IMR-90 (cell line): ENCODE measurements around the gene USP47. TPM values are rescaled to one million over a fixed set of nuclear protein-coding genes. Genes with fewer than 3 reads are reported as not detected.
A peak's percentile ranks its signal among the peaks of the same experiment; 100 is the strongest.

Source experiments
- ATAC-seq: fragments of 200-7000 bp; cut with Tn5 transposase; 2 replicates; pipeline ENCODE4 v1.9.1; 2020; ENCODE audit warnings: low read depth, mild to moderate bottlenecking, moderate library complexity
- BruUV-seq: library from RNA; stranded (reverse); fragments of 400-500 nt; replicated peaks from 2 replicates; lab custom pipeline; 2021; lab: Mats Ljungman, UMichigan
- CTCF ChIA-PET: fragments of 300-600 bp; formaldehyde crosslinking; extraction: SDS; loops from one replicate; lab custom pipeline; 2021; ENCODE audit warnings: antibody characterized with exemption; lab: Yijun Ruan, JAX
- POLR2A ChIA-PET: fragments of 300-600 bp; sonication (Branson Sonifier 250); formaldehyde crosslinking; loops from one replicate; lab custom pipeline; 2022; ENCODE audit warnings: antibody characterized with exemption; ENCODE audit not compliant: unreplicated experiment; lab: Charles Lee
- DNase-seq: peaks from one replicate; pipeline ENCODE4 v3.0.0; 2013
- H2AFZ ChIP-seq: replicated peaks from 2 replicates; pipeline ENCODE3; 2013; ENCODE audit warnings: low read length, mild to moderate bottlenecking; ENCODE audit not compliant: poor library complexity
- H2AK5ac ChIP-seq: 2 replicates; pipeline ENCODE4 v1.6.1; 2013; ENCODE audit warnings: low read depth, low read length, inconsistent platforms
- H2AK9ac ChIP-seq: replicated peaks from 2 replicates; pipeline ENCODE3; 2013; ENCODE audit warnings: mild to moderate bottlenecking, low read depth, low read length, moderate library complexity; ENCODE audit not compliant: poor library complexity
- H2BK120ac ChIP-seq: 2 replicates; pipeline ENCODE4 v1.6.1; 2013; ENCODE audit warnings: low read depth, low read length, inconsistent platforms
- H2BK15ac ChIP-seq: 3 replicates; pipeline ENCODE4 v1.6.1; 2013; ENCODE audit warnings: low read depth, low read length, inconsistent platforms
- H2BK20ac ChIP-seq: 2 replicates; pipeline ENCODE4 v1.6.1; 2013; ENCODE audit warnings: low read depth, mild to moderate bottlenecking, inconsistent platforms, low read length, moderate library complexity
- H2BK5ac ChIP-seq: 2 replicates; pipeline ENCODE4 v1.6.1; 2013; ENCODE audit warnings: mild to moderate bottlenecking, low read depth, low read length, inconsistent platforms; ENCODE audit not compliant: poor library complexity, severe bottlenecking
- H3K14ac ChIP-seq: replicated peaks from 2 replicates; pipeline ENCODE4 v1.6.1; 2013; ENCODE audit warnings: low read depth, low read length, inconsistent platforms
- H3K18ac ChIP-seq: 2 replicates; pipeline ENCODE4 v1.6.1; 2013; ENCODE audit warnings: low read depth, low read length, control low read depth
- H3K23ac ChIP-seq: 2 replicates; pipeline ENCODE4 v1.6.1; 2013; ENCODE audit warnings: low read depth, low read length, inconsistent platforms
- H3K27ac ChIP-seq: 2 replicates; pipeline ENCODE4 v1.5.1; 2013; ENCODE audit warnings: mild to moderate bottlenecking, control low read depth, low read length; ENCODE audit not compliant: insufficient read depth
- H3K27me3 ChIP-seq: 2 replicates; pipeline ENCODE4 v1.6.1; 2013; ENCODE audit warnings: low read length; ENCODE audit not compliant: control insufficient read depth, insufficient read depth
- H3K36me3 ChIP-seq: 2 replicates; pipeline ENCODE4 v1.6.1; 2013; ENCODE audit warnings: low read length, mixed read lengths; ENCODE audit not compliant: control insufficient read depth, insufficient read depth
- H3K4ac ChIP-seq: 2 replicates; pipeline ENCODE4 v1.6.1; 2013; ENCODE audit warnings: low read depth, low read length, inconsistent platforms
- H3K4me1 ChIP-seq: 2 replicates; pipeline ENCODE4 v1.6.1; 2013; ENCODE audit warnings: low read length, mixed read lengths; ENCODE audit not compliant: control insufficient read depth, insufficient read depth
- H3K4me2 ChIP-seq: 2 replicates; pipeline ENCODE4 v1.6.1; 2013; ENCODE audit warnings: low read depth, mild to moderate bottlenecking, control low read depth, low read length, moderate library complexity
- H3K4me3 ChIP-seq: 2 replicates; pipeline ENCODE4 v1.5.1; 2013; ENCODE audit warnings: low read depth, mild to moderate bottlenecking, control low read depth, low read length, moderate library complexity; ENCODE audit not compliant: insufficient read depth
- H3K56ac ChIP-seq: 2 replicates; pipeline ENCODE4 v1.6.1; 2013; ENCODE audit warnings: low read length, inconsistent platforms; ENCODE audit not compliant: insufficient read depth; ENCODE audit errors: extremely low read depth
- H3K79me1 ChIP-seq, 2 experiments: 2 replicates each; pipeline ENCODE4 v1.6.1; 2013; ENCODE audit warnings: low read length in 2 of 2, inconsistent platforms in 1 of 2, low read depth in 1 of 2
- H3K9ac ChIP-seq: 2 replicates; pipeline ENCODE4 v1.6.1; 2013; ENCODE audit warnings: low read depth, low read length, control low read depth
- H3K9me1 ChIP-seq: 2 replicates; pipeline ENCODE4 v1.6.1; 2013; ENCODE audit warnings: low read length, inconsistent platforms; ENCODE audit not compliant: insufficient read depth
- H3K9me3 ChIP-seq: 2 replicates; pipeline ENCODE4 v1.6.1; 2013; ENCODE audit warnings: low read length; ENCODE audit not compliant: control insufficient read depth, insufficient read depth
- H4K20me1 ChIP-seq: 2 replicates; pipeline ENCODE4 v1.6.1; 2013; ENCODE audit warnings: low read length, inconsistent platforms; ENCODE audit not compliant: insufficient read depth
- H4K5ac ChIP-seq: 2 replicates; pipeline ENCODE4 v1.6.1; 2013; ENCODE audit warnings: mild to moderate bottlenecking, low read depth, low read length, control low read depth
- H4K8ac ChIP-seq, 2 experiments: 2 replicates each; pipeline ENCODE4 v1.6.1; 2013; ENCODE audit warnings: low read depth in 2 of 2, low read length in 2 of 2, control low read depth in 1 of 2, inconsistent platforms in 1 of 2
- H4K91ac ChIP-seq: 2 replicates; pipeline ENCODE4 v1.6.1; 2013; ENCODE audit warnings: low read depth, low read length, inconsistent platforms; ENCODE audit not compliant: insufficient read depth
- BHLHE40 ChIP-seq: fragments of 150-350 bp; IDR thresholded peaks from 2 replicates; pipeline ENCODE4 v1.6.1; 2016; ENCODE audit warnings: mild to moderate bottlenecking, low read depth, low read length
- CEBPB ChIP-seq: IDR thresholded peaks from 2 replicates; pipeline ENCODE4 v1.6.1; 2012; ENCODE audit warnings: low read depth, low read length, improper control_type of control experiment
- MAFK ChIP-seq: IDR thresholded peaks from 2 replicates; pipeline ENCODE4 v1.6.1; 2012; ENCODE audit warnings: low read depth, low read length, improper control_type of control experiment
- MAZ ChIP-seq: IDR thresholded peaks from 2 replicates; pipeline ENCODE4 v1.6.1; 2012; ENCODE audit warnings: low read depth, mild to moderate bottlenecking, low read length, improper control_type of control experiment, moderate library complexity, borderline replicate concordance
- POLR2A ChIP-seq: IDR thresholded peaks from 2 replicates; pipeline ENCODE4 v1.6.1; 2012; ENCODE audit warnings: mild to moderate bottlenecking, low read depth, low read length
- RAD21 ChIP-seq: IDR thresholded peaks from 2 replicates; pipeline ENCODE4 v1.6.1; 2012; ENCODE audit warnings: low read length, improper control_type of control experiment
- RCOR1 ChIP-seq: IDR thresholded peaks from 2 replicates; pipeline ENCODE4 v1.6.1; 2012; ENCODE audit warnings: mild to moderate bottlenecking, low read length, improper control_type of control experiment; ENCODE audit not compliant: insufficient replicate concordance
- WGBS, 2 experiments: methylation state at CpG; one replicate each; pipeline versions ENCODE4 v1.1.5 to v1.1.7; 2013; ENCODE audit warnings: missing lambda C conversion rate in 2 of 2; ENCODE audit not compliant: insufficient read length in 1 of 2; ENCODE audit errors: extremely low coverage in 2 of 2; 5-methylcytosine and 5-hydroxymethylcytosine counted together
- dilution Hi-C: fragments of 300-500 bp; cut with HindIII; formaldehyde crosslinking; loops from one replicate; pipeline ENCODE4 v1.14.3; 2018; ENCODE audit warnings: low sequenced_read_pairs; ENCODE audit not compliant: unreplicated experiment
- in situ Hi-C: fragments of 300-500 bp; cut with MboI; formaldehyde crosslinking; loops from 3 replicates; pipeline ENCODE4 v1.14.3; 2019; ENCODE audit warnings: low sequenced_read_pairs, inconsistent platforms, mixed read lengths
- intact Hi-C: fragments of 100-400 bp; cut with micrococcal nuclease; formaldehyde crosslinking; loops from 2 replicates; pipeline ENCODE4 v1.10.0; 2022
- polyA plus RNA-seq, 3 experiments: library from polyadenylated mRNA; depleted of rRNA; stranded (reverse); fragments of >200 nt; gene quantifications; 2 replicates each; pipeline ENCODE4 v1.2.3, GENCODE V29; 2012; ENCODE audit warnings: low replicate concordance in 1 of 3
- total RNA-seq: library from RNA; depleted of rRNA; stranded (reverse); fragments of >200 nt; gene quantifications from 2 replicates; pipeline ENCODE4 v1.2.3, GENCODE V29; 2012
- TF ChIP-seq, protein P1 (sequence below): fragments of 150-350 bp; IDR thresholded peaks from 2 replicates; pipeline ENCODE4 v1.6.1; 2017; ENCODE audit warnings: mild to moderate bottlenecking, antibody characterized with exemption, low read length, low read depth
- TF ChIP-seq, protein P2 (sequence below): fragments of 150-350 bp; IDR thresholded peaks from 2 replicates; pipeline ENCODE4 v1.6.1; 2016; ENCODE audit warnings: low read depth, mild to moderate bottlenecking, low read length, moderate library complexity, borderline replicate concordance

The USP47 gene
- total and polyA plus RNA-seq, 2 of the 4 experiments (the other 2 are of a cell fraction), result 15.0 to 110 TPM

DNA sequence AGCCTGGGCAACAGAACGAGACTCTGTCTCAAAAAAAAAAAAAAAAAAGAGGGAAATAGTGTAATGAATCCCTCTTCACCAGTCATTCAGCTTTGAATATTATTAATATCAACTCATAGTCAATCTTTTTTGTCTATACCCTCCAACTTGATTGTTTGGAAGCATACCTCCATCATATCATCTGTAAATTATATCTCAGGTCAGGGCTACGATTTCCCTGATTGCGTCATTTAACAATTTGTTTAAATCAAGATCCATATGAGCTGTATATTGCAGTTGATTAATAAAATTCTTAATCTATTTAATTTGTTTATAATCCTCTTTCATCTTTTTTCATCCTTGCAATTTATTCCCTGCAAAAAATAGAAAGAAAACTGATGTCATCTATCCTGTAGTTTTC is 60.2 kb downstream of the USP47 start:
- Histone ChIP-seq H3K4me1 (no peaks in the 10 kb centered on the region), H4K8ac (no peak overlapping the region), H4K20me1 (no peaks in the 10 kb centered on the region), H3K14ac (no peak overlapping the region), H3K23ac (no peak overlapping the region), H3K4me2 (no peak overlapping the region), H3K4ac (no peak overlapping the region), H3K4me3 (no peak overlapping the region), H3K27ac (no peak overlapping the region), H2AK5ac (no peak overlapping the region), H3K18ac (no peak overlapping the region), H3K9ac (no peak overlapping the region), H2AK9ac (no peak overlapping the region), H3K36me3 (peaks cover 7% of the 10 kb centered on the region), H3K79me1 (peaks cover 12 to 25% of the 10 kb centered on the region in 2 experiments), H4K5ac (no peak overlapping the region), H2BK120ac (no peak overlapping the region), H2AFZ (no peak overlapping the region), H3K56ac (no peak overlapping the region), H4K91ac (no peak overlapping the region), H2BK15ac (no peak overlapping the region), H3K27me3 (no peaks in the 10 kb centered on the region), H3K9me3 (no peaks in the 10 kb centered on the region), H3K9me1 (peaks cover 9% of the 10 kb centered on the region), H2BK20ac (no peak overlapping the region), H2BK5ac (no peak overlapping the region)
- CTCF ChIA-PET, result no interaction called here
- dilution Hi-C loops (no loop called here), intact Hi-C loops (no loop called here), in situ Hi-C loops (no loop called here)
- TF ChIP-seq CEBPB (peak; percentile 63), RAD21 (no peak), BHLHE40 (no peak), MAFK (no peak), MAZ (no peak), RCOR1 (no peak), POLR2A (no peak)
- TF ChIP-seq, protein P1, sequence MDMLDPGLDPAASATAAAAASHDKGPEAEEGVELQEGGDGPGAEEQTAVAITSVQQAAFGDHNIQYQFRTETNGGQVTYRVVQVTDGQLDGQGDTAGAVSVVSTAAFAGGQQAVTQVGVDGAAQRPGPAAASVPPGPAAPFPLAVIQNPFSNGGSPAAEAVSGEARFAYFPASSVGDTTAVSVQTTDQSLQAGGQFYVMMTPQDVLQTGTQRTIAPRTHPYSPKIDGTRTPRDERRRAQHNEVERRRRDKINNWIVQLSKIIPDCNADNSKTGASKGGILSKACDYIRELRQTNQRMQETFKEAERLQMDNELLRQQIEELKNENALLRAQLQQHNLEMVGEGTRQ, result no peak
- TF ChIP-seq, protein P2, sequence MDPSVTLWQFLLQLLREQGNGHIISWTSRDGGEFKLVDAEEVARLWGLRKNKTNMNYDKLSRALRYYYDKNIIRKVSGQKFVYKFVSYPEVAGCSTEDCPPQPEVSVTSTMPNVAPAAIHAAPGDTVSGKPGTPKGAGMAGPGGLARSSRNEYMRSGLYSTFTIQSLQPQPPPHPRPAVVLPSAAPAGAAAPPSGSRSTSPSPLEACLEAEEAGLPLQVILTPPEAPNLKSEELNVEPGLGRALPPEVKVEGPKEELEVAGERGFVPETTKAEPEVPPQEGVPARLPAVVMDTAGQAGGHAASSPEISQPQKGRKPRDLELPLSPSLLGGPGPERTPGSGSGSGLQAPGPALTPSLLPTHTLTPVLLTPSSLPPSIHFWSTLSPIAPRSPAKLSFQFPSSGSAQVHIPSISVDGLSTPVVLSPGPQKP, result no peak
- whole genome bisulfite sequencing, 2 experiments, result no CpG with 5 or more reads among the region's 3 CpGs
- POLR2A ChIA-PET, result no interaction called here
- ATAC-seq (no peak), DNase-seq (no peak)
- BruUV-seq, result no TSS peak
